ENCODE measurements around the gene LYSMD2.

DNA sequence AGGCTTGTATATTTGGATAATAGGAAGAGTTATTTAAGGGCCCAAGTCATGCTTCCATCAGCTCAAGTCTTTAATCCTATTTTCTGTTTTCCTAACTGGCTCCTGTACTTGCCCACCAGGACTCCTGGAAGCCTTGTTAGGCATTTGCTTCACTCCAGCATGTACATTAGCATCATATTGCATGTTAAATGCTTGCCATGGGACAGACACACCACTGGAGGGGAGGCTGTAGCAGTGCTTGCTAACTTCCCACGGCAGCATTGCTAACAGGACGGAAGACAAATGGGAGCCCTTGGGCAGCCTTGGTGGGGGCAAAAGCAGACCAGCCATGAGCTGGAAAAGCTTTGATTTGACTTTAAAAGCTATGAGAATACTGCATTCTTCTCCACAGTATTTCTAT is 20.0 kb upstream of the LYSMD2 start:
- TF ChIP-seq, protein P1, sequence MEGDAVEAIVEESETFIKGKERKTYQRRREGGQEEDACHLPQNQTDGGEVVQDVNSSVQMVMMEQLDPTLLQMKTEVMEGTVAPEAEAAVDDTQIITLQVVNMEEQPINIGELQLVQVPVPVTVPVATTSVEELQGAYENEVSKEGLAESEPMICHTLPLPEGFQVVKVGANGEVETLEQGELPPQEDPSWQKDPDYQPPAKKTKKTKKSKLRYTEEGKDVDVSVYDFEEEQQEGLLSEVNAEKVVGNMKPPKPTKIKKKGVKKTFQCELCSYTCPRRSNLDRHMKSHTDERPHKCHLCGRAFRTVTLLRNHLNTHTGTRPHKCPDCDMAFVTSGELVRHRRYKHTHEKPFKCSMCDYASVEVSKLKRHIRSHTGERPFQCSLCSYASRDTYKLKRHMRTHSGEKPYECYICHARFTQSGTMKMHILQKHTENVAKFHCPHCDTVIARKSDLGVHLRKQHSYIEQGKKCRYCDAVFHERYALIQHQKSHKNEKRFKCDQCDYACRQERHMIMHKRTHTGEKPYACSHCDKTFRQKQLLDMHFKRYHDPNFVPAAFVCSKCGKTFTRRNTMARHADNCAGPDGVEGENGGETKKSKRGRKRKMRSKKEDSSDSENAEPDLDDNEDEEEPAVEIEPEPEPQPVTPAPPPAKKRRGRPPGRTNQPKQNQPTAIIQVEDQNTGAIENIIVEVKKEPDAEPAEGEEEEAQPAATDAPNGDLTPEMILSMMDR (IDR thresholded peaks at IDR 0.05 in 4 of 5, conservative IDR thresholded peaks at IDR 0.05 in 1 of 5), result no peak
- no peak for TF ChIP-seq POLR2A (IDR thresholded peaks at IDR 0.05)
